NB4 (cell line): ENCODE measurements around the gene ZNF787.

Experiments used
- DNase-seq: peaks from one replicate; pipeline ENCODE4 v3.0.0; 2010; ENCODE audit warnings: low read depth
- H3K4me3 ChIP-seq: one replicate; pipeline ENCODE4 v1.5.1; 2011; ENCODE audit warnings: mild to moderate bottlenecking, low read depth, low read length, moderate library complexity
- CTCF ChIP-seq: IDR thresholded peaks from one replicate; pipeline ENCODE4 v1.5.1; 2012; ENCODE audit warnings: low read depth, low read length
- MAX ChIP-seq: IDR thresholded peaks from 2 replicates; pipeline ENCODE4 v1.6.1; 2011; ENCODE audit warnings: low read depth, low read length
- MYC ChIP-seq: IDR thresholded peaks from 2 replicates; pipeline ENCODE4 v1.6.1; 2011; ENCODE audit warnings: low read depth, low read length
- POLR2A ChIP-seq: IDR thresholded peaks from 2 replicates; pipeline ENCODE4 v1.6.1; 2011; ENCODE audit warnings: mild to moderate bottlenecking; ENCODE audit not compliant: insufficient read length; ENCODE audit errors: extremely low read depth

The ZNF787 gene

GRCh38 chr19:56148096-56148495 lies 27.0 kb upstream of the ZNF787 start:
- TF ChIP-seq MAX (no peak), MYC (no peak), POLR2A (no peak), CTCF (no peak)
- H3K4me3 ChIP-seq, result no peak overlapping the region
- no peak for DNase-seq

DNA sequence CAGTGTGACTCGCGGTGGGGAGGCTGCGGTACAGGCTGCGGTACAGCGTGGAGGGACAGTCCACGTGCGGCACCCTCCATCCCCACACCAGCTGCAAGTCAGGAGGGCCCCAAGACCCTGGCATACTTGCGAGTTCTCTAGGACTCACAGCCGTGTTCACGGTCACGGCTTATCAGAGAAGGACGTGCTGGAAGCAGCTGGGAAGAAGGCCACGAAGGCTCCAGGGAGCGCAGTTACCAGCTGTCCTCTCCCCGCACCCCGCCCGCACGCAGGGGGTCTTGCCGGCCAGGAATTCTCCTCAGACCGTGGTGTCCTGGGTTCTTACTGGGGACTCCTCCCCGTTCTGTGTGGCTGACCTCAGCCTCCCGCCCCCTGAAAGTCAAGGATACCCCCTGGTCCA lies 26.2 kb upstream of the ZNF787 start:
- no peak for TF ChIP-seq POLR2A
- no peak for TF ChIP-seq MAX
- no peak for TF ChIP-seq MYC
- no peak for TF ChIP-seq CTCF
- no peak for DNase-seq
- no peak overlapping the region for H3K4me3 ChIP-seq

DNA sequence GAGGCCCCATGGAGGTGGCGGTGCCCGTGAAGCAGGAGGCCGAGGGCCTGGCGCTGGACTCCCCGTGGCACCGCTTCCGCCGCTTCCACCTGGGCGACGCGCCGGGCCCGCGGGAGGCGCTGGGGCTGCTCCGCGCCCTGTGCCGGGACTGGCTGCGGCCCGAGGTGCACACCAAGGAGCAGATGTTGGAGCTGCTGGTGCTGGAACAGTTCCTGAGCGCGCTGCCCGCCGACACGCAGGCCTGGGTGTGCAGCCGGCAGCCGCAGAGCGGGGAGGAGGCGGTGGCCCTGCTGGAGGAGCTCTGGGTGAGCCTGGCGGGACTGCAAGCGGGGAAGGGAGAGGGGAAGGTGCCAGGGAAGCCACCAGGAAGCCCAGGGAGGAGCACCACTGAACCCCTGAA lies 25.8 kb upstream of the ZNF787 start:
- no peak for TF ChIP-seq CTCF
- TF ChIP-seq MAX, result no peak
- TF ChIP-seq MYC, result no peak
- no peak for TF ChIP-seq POLR2A
- no peak for DNase-seq
- H3K4me3 ChIP-seq, result no peak overlapping the region

GRCh38 chr19:56145698-56146097 lies 24.6 kb upstream of the ZNF787 start:
- no peak for TF ChIP-seq CTCF
- TF ChIP-seq MAX, result no peak
- TF ChIP-seq MYC, result no peak
- no peak for TF ChIP-seq POLR2A
- no peak overlapping the region for H3K4me3 ChIP-seq
- no peak for DNase-seq

- DNase-seq, result no peak
- H3K4me3 ChIP-seq, result no peak overlapping the region
- TF ChIP-seq CTCF (no peak), MAX (no peak), MYC (no peak), POLR2A (no peak)
Measured at GRCh38 chr19:56144831-56145230, 23.7 kb upstream of the ZNF787 start.

- peak; percentile 7 for DNase-seq
- TF ChIP-seq POLR2A, result no peak
- H3K4me3 ChIP-seq, result no peak overlapping the region
Measured at GRCh38 chr19:56144376-56144775, 23.3 kb upstream of the ZNF787 start.
